ENCODE data around the gene GRK5. TPM values are rescaled to one million over a fixed set of nuclear protein-coding genes. Genes with fewer than 3 reads are reported as not detected.

Gene GRK5
- total RNA-seq, 4 donors from 2014 or later = 6.2 to 12.5 (median 9.1) TPM

- Histone ChIP-seq H3K4me1 (peaks cover 57 to 69% of the 10 kb centered on the region in 2 donors), H3K4me3 (no peak overlapping the region), H3K27ac (peak overlapping the region; percentile 51 to 85 (median 72)), H3K9me3 (no peaks in the 10 kb centered on the region), H3K27me3 (no peaks in the 10 kb centered on the region), H3K36me3 (no peaks in the 10 kb centered on the region)
- TF ChIP-seq CTCF (IDR thresholded peaks at IDR 0.05 in 4 of 5, conservative IDR thresholded peaks at IDR 0.05 in 1 of 5) (no peak), POLR2A (IDR thresholded peaks at IDR 0.05) (no peak)
- ATAC-seq = no peak
- in situ Hi-C loops (cut with MboI; ENCODE audit: low sequenced_read_pairs in 4 of 4) (no loop called here), intact Hi-C loops (cut with DNase I; ENCODE audit: low total_unique reads) (no loop called here)
- DNase-seq = no peak
Measured at GRCh38 chr10:119286516-119286915, 79.1 kb downstream of the GRK5 start.

- Histone ChIP-seq H3K4me1 (peaks cover 52 to 63% of the 10 kb centered on the region in 2 donors), H3K27me3 (no peaks in the 10 kb centered on the region), H3K9me3 (no peaks in the 10 kb centered on the region), H3K4me3 (no peak overlapping the region), H3K27ac (peak overlapping the region; percentile 51 to 85 (median 72)), H3K36me3 (no peaks in the 10 kb centered on the region)
- in situ Hi-C loops (cut with MboI; ENCODE audit: low sequenced_read_pairs in 4 of 4) (no loop called here), intact Hi-C loops (cut with DNase I; ENCODE audit: low total_unique reads) (no loop called here)
- DNase-seq (no peak), ATAC-seq (no peak)
- no peak for TF ChIP-seq POLR2A (IDR thresholded peaks at IDR 0.05)
- TF ChIP-seq CTCF (IDR thresholded peaks at IDR 0.05 in 4 of 5, conservative IDR thresholded peaks at IDR 0.05 in 1 of 5) = no peak
Measured at GRCh38 chr10:119286983-119287633, 79.7 kb downstream of the GRK5 start.

GRCh38 chr10:119288574-119289001, 81.2 kb downstream of the GRK5 start:
- Histone ChIP-seq H3K4me3 (no peak overlapping the region), H3K36me3 (no peaks in the 10 kb centered on the region), H3K4me1 (peaks cover 37 to 48% of the 10 kb centered on the region in 2 donors), H3K27me3 (no peaks in the 10 kb centered on the region), H3K27ac (peak overlapping the region; percentile 51 to 85 (median 72)), H3K9me3 (no peaks in the 10 kb centered on the region)
- TF ChIP-seq CTCF (IDR thresholded peaks at IDR 0.05 in 4 of 5, conservative IDR thresholded peaks at IDR 0.05 in 1 of 5) = no peak
- TF ChIP-seq POLR2A (IDR thresholded peaks at IDR 0.05) = no peak
- in situ Hi-C loops (cut with MboI; ENCODE audit: low sequenced_read_pairs in 4 of 4) = no loop called here
- DNase-seq (no peak), ATAC-seq (no peak)
- intact Hi-C loops (cut with DNase I; ENCODE audit: low total_unique reads) = no loop called here

GRCh38 chr10:119289227-119289920, 82.0 kb downstream of the GRK5 start:
- in situ Hi-C loops (cut with MboI; ENCODE audit: low sequenced_read_pairs in 4 of 4) (no loop called here), intact Hi-C loops (cut with DNase I; ENCODE audit: low total_unique reads) (no loop called here)
- Histone ChIP-seq H3K27ac (peak overlapping the region; percentile 51 to 85 (median 72)), H3K9me3 (no peaks in the 10 kb centered on the region), H3K4me1 (peaks cover 30 to 43% of the 10 kb centered on the region in 2 donors), H3K36me3 (no peaks in the 10 kb centered on the region), H3K4me3 (no peak overlapping the region), H3K27me3 (no peaks in the 10 kb centered on the region)
- TF ChIP-seq POLR2A (IDR thresholded peaks at IDR 0.05) = no peak
- TF ChIP-seq CTCF (IDR thresholded peaks at IDR 0.05 in 4 of 5, conservative IDR thresholded peaks at IDR 0.05 in 1 of 5) = no peak
- DNase-seq (no peak), ATAC-seq (no peak)
